Mesothelial cell of epicardium (in vitro differentiated cells): ENCODE data around the gene PPIP5K2. TPM values are rescaled to one million over a fixed set of nuclear protein-coding genes. Genes with fewer than 3 reads are reported as not detected.

Experiments used
- DNase-seq, 2 experiments: peaks; one replicate each; pipeline ENCODE4 v3.0.0; 2021; ENCODE audit warnings: low spot score in 2 of 2; ENCODE audit not compliant: unreplicated experiment in 2 of 2
- H3K27ac Mint-ChIP-seq: 2 replicates; pipeline ENCODE4 v1.8.0; 2021; ENCODE audit warnings: mixed read lengths
- H3K27me3 Mint-ChIP-seq: 2 replicates; pipeline ENCODE4 v1.8.0; 2021; ENCODE audit warnings: low read depth, mixed read lengths
- H3K36me3 Mint-ChIP-seq: 2 replicates; pipeline ENCODE4 v1.8.0; 2021; ENCODE audit warnings: mixed read lengths
- H3K4me1 Mint-ChIP-seq: 2 replicates; pipeline ENCODE4 v1.8.0; 2021; ENCODE audit warnings: mixed read lengths
- H3K4me3 Mint-ChIP-seq: 2 replicates; pipeline ENCODE4 v1.8.0; 2021; ENCODE audit warnings: mild to moderate bottlenecking, moderate library complexity, mixed read lengths
- H3K9me3 Mint-ChIP-seq: 2 replicates; pipeline ENCODE4 v1.8.0; 2021; ENCODE audit warnings: mixed read lengths
- CTCF ChIP-seq: fragments of 200-600 bp; sonication (generic); IDR thresholded peaks from one replicate; pipeline ENCODE4 v1.5.0; 2021; ENCODE audit warnings: antibody characterized with exemption; ENCODE audit not compliant: unreplicated experiment
- total RNA-seq: library from RNA; stranded (reverse); gene quantifications from 3 replicates; pipeline ENCODE4 v1.2.1, GENCODE V29; 2021

PPIP5K2 gene
- total RNA-seq, 1 donor from 2014 or later: 79.4 TPM

GRCh38 chr5:103209065-103209464 is 89.0 kb downstream of the PPIP5K2 start:
- Mint-ChIP-seq H3K36me3 (peaks cover 28% of the 10 kb centered on the region), H3K4me1 (peaks cover 4% of the 10 kb centered on the region), H3K27me3 (no peaks in the 10 kb centered on the region), H3K27ac (no peak overlapping the region), H3K9me3 (peaks cover 3% of the 10 kb centered on the region), H3K4me3 (no peak overlapping the region)
- TF ChIP-seq CTCF: no peak
- no peak for DNase-seq

- no peak for DNase-seq
- no peak overlapping the region for H3K27ac Mint-ChIP-seq
- H3K4me3 Mint-ChIP-seq: no peak overlapping the region
- no peaks in the 10 kb centered on the region for H3K9me3 Mint-ChIP-seq
- peaks cover 4% of the 10 kb centered on the region for H3K4me1 Mint-ChIP-seq
- H3K36me3 Mint-ChIP-seq: peaks cover 17% of the 10 kb centered on the region
- H3K27me3 Mint-ChIP-seq: no peaks in the 10 kb centered on the region
- TF ChIP-seq CTCF: no peak
These were observed 90.9 kb downstream of the PPIP5K2 start for GRCh38 chr5:103210952-103211351.

DNA sequence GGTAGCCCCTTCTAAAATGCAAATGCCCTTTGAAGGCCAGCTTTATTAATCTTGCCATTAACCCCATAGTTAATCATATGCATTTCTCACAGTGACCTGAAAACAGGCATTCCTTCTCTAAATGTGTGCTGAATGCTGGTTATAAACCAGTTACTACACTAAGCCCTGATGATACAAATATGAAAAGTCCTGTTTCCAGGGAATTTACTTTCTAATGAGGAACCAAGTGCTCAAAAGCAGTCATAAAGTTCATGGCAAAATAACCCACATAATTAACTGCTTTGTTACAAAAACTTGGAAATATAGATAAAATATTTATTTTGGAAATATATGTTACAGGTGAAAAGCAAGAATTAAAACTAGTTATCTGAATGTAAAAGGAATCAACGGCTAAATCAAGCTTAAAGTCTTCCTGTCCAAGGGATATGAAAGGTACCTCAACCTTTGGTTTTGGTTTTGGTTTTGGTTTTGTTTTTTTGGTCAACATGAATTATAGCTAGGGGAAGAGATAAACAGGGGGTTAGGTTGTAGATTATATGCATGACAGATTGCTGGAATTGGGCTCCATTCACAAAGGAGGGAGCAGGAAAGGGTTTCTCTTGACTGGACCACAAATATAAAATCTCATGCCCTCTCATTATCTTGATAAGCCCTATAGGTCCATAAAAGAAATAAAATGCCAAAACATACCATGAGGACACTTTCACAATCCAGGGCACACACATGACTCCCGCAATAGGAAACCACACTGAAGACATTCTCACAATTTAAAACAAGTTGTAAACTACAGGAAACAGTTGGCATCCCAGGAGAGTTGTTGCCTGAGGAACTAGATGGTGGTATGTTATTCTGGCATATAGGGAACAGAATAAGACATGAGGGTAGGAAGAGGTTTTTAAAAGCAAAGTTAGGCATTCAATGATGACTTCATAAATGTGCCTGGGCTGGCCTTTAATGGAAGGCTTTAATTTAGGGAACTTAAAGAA is 91.8 kb downstream of the PPIP5K2 start:
- Mint-ChIP-seq H3K36me3 (peaks cover 12% of the 10 kb centered on the region), H3K27me3 (no peaks in the 10 kb centered on the region), H3K4me1 (peaks cover 4% of the 10 kb centered on the region), H3K4me3 (no peak overlapping the region), H3K9me3 (no peaks in the 10 kb centered on the region), H3K27ac (no peak overlapping the region)
- no peak for TF ChIP-seq CTCF
- no peak for DNase-seq

- Mint-ChIP-seq H3K27ac (no peak overlapping the region), H3K27me3 (no peaks in the 10 kb centered on the region), H3K9me3 (peaks cover 7% of the 10 kb centered on the region), H3K36me3 (peaks cover 8% of the 10 kb centered on the region), H3K4me1 (peaks cover 4% of the 10 kb centered on the region), H3K4me3 (no peak overlapping the region)
- TF ChIP-seq CTCF: no peak
- no peak for DNase-seq
These were observed 96.0 kb downstream of the PPIP5K2 start for GRCh38 chr5:103216137-103216536.

- peaks cover 8% of the 10 kb centered on the region for H3K36me3 Mint-ChIP-seq
- no peak overlapping the region for H3K4me3 Mint-ChIP-seq
- no peak for TF ChIP-seq CTCF
- H3K4me1 Mint-ChIP-seq: peaks cover 4% of the 10 kb centered on the region
- no peaks in the 10 kb centered on the region for H3K27me3 Mint-ChIP-seq
- H3K9me3 Mint-ChIP-seq: peaks cover 7% of the 10 kb centered on the region
- H3K27ac Mint-ChIP-seq: no peak overlapping the region
- DNase-seq: no peak
These were observed 96.6 kb downstream of the PPIP5K2 start for GRCh38 chr5:103216697-103217096.
